CD8-positive, alpha-beta memory T cell (primary cell): ENCODE data around the gene KBTBD7. TPM values are rescaled to one million over a fixed set of nuclear protein-coding genes. Genes with fewer than 3 reads are reported as not detected.

Experiments used
- CTCF ChIA-PET: fragments of 350-600 bp; sonication (Branson Sonifier 250); formaldehyde crosslinking; loops from one replicate; lab custom pipeline; 2021; ENCODE audit warnings: antibody characterized with exemption; lab: Charles Lee
- POLR2A ChIA-PET: fragments of 350-600 bp; sonication (Branson Sonifier 250); formaldehyde crosslinking; loops from one replicate; lab custom pipeline; 2021; ENCODE audit warnings: antibody characterized with exemption; lab: Charles Lee
- DNase-seq, 5 donors: peaks; one replicate each; pipeline versions ENCODE4 v3.0.0 to v3.0.0-alpha.2; 2020 to 2022; ENCODE audit warnings: mixed read lengths in 1 of 5
- H3K27ac ChIP-seq: one replicate; pipeline ENCODE4 v1.7.0; 2013; ENCODE audit warnings: low read depth, mild to moderate bottlenecking, low read length, moderate library complexity
- H3K27me3 ChIP-seq: 2 replicates; pipeline ENCODE4 v1.7.0; 2013; ENCODE audit warnings: low read length, mild to moderate bottlenecking; ENCODE audit not compliant: insufficient read depth, poor library complexity, severe bottlenecking
- H3K36me3 ChIP-seq: 2 replicates; pipeline ENCODE4 v1.7.0; 2013; ENCODE audit warnings: mild to moderate bottlenecking, low read length, moderate library complexity; ENCODE audit not compliant: insufficient read depth
- H3K4me1 ChIP-seq: 2 replicates; pipeline ENCODE4 v1.7.0; 2013; ENCODE audit warnings: mild to moderate bottlenecking, low read length, moderate library complexity; ENCODE audit not compliant: insufficient read depth
- H3K4me3 ChIP-seq: 2 replicates; pipeline ENCODE4 v1.7.0; 2013; ENCODE audit warnings: mild to moderate bottlenecking, low read length
- H3K9me3 ChIP-seq: 2 replicates; pipeline ENCODE4 v1.7.0; 2013; ENCODE audit warnings: mild to moderate bottlenecking, low read length
- H3K27ac Mint-ChIP-seq, 8 donors: one replicate each; pipeline ENCODE4 v1.8.0; 2020 to 2021; ENCODE audit warnings: mixed read lengths in 8 of 8, mild to moderate bottlenecking in 6 of 8, inconsistent platforms in 3 of 8, moderate library complexity in 3 of 8
- H3K27me3 Mint-ChIP-seq, 2 donors: one replicate each; pipeline ENCODE4 v1.8.0; 2020 to 2021; ENCODE audit warnings: mixed read lengths in 2 of 2, mild to moderate bottlenecking in 1 of 2, moderate library complexity in 1 of 2
- H3K36me3 Mint-ChIP-seq, 3 donors: one replicate each; pipeline ENCODE4 v1.8.0; 2020 to 2021; ENCODE audit warnings: mixed read lengths in 3 of 3, inconsistent platforms in 1 of 3, mild to moderate bottlenecking in 1 of 3
- H3K4me1 Mint-ChIP-seq, 3 donors: one replicate each; pipeline ENCODE4 v1.8.0; 2020 to 2021; ENCODE audit warnings: mixed read lengths in 3 of 3, inconsistent platforms in 1 of 3, mild to moderate bottlenecking in 1 of 3
- H3K4me3 Mint-ChIP-seq, 7 donors: one replicate each; pipeline ENCODE4 v1.8.0; 2020 to 2021; ENCODE audit warnings: mixed read lengths in 7 of 7, mild to moderate bottlenecking in 6 of 7, moderate library complexity in 4 of 7, inconsistent platforms in 2 of 7
- H3K9me3 Mint-ChIP-seq, 5 donors: one replicate each; pipeline ENCODE4 v1.8.0; 2020 to 2022; ENCODE audit warnings: mixed read lengths in 5 of 5, mild to moderate bottlenecking in 3 of 5, moderate library complexity in 2 of 5, inconsistent platforms in 1 of 5
- polyA plus RNA-seq: library from polyadenylated mRNA; unstranded; fragments of 300-500 nt; fragmentation: Illumina TruSeq; gene quantifications from one replicate; pipeline ENCODE4 v1.2.3, GENCODE V29; 2021
- total RNA-seq, 2 experiments: library from RNA; stranded (reverse); gene quantifications; one replicate each; pipeline ENCODE4 v1.2.3, GENCODE V29; 2021

The KBTBD7 gene
- total and polyA plus RNA-seq, 3 experiments from 2014 or later, result 4.1 to 8.2 (median 4.4) TPM

DNA sequence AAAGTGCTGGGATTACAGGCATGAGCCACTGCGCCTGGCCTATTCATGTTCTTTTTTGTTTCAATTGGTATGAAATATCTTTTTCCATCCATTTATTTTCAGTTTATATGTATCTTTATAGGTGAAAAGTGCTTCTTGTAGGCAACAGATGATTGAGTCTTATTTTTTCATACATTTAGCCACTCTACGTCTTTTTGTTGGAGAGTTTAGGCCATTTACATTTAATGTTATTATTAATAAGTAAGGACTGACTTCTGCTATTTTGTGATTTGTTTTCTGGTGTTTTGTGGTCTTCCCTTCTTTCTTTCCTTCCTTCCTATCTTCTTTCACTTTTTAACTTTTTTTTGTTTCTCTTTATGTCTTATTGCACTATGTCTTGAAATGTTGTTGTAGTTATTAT is 16.7 kb upstream of the KBTBD7 start:
- Mint-ChIP-seq H3K36me3 (peaks cover 2 to 26% (median 3%) of the 10 kb centered on the region in 3 donors), H3K4me3 (no peak overlapping the region), H3K27me3 (peaks cover 0 to 3% of the 10 kb centered on the region in 2 donors), H3K27ac (no peak overlapping the region), H3K4me1 (no peaks in the 10 kb centered on the region), H3K9me3 (peaks cover 5 to 11% (median 9%) of the 10 kb centered on the region in 5 donors)
- Histone ChIP-seq H3K4me1 (no peaks in the 10 kb centered on the region), H3K4me3 (no peak overlapping the region), H3K36me3 (no peaks in the 10 kb centered on the region), H3K27ac (no peak overlapping the region), H3K27me3 (no peaks in the 10 kb centered on the region), H3K9me3 (no peaks in the 10 kb centered on the region)
- CTCF ChIA-PET, result no interaction called here
- POLR2A ChIA-PET, result no interaction called here
- DNase-seq, result no peak

- Mint-ChIP-seq H3K36me3 (peaks cover 0 to 16% (median 2%) of the 10 kb centered on the region in 3 donors), H3K4me3 (no peak overlapping the region), H3K27me3 (peaks cover 0 to 3% of the 10 kb centered on the region in 2 donors), H3K27ac (no peak overlapping the region), H3K9me3 (peaks cover 4 to 11% (median 7%) of the 10 kb centered on the region in 5 donors), H3K4me1 (no peaks in the 10 kb centered on the region)
- Histone ChIP-seq H3K4me1 (no peaks in the 10 kb centered on the region), H3K9me3 (no peaks in the 10 kb centered on the region), H3K36me3 (no peaks in the 10 kb centered on the region), H3K27me3 (no peaks in the 10 kb centered on the region), H3K27ac (no peak overlapping the region), H3K4me3 (no peak overlapping the region)
- no peak for DNase-seq
- ChIA-PET CTCF (no interaction called here), POLR2A (no interaction called here)
Measured at GRCh38 chr13:41206467-41206866, 12.1 kb upstream of the KBTBD7 start.

DNA sequence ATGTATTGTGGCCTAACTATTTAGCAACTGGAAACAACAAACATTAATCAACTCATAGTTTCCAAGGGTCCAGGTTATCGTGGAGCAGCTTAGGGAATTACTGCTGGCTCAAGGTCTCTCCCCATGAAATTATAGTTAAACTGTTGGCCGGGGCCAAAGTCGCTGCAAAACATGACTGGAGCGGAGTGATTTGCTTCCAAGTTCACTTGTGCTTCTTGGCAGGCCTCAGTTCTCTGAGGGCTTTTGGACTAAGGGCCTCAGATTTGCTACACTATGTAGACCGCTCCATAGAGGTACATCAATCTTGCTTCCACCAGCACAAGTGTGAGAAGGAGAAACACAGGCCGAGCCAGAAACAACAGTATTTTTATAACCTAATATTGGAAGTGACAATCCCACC is 9.4 kb upstream of the KBTBD7 start:
- DNase-seq, result no peak
- Mint-ChIP-seq H3K4me1 (no peaks in the 10 kb centered on the region), H3K27ac (no peak overlapping the region), H3K9me3 (peaks cover 0 to 3% (median 0%) of the 10 kb centered on the region in 5 donors), H3K36me3 (peaks cover 0 to 4% (median 0%) of the 10 kb centered on the region in 3 donors), H3K4me3 (no peak overlapping the region), H3K27me3 (no peaks in the 10 kb centered on the region)
- no peaks in the 10 kb centered on the region for H3K27me3 ChIP-seq
- H3K4me1 ChIP-seq, result no peaks in the 10 kb centered on the region
- H3K27ac ChIP-seq, result no peak overlapping the region
- no peaks in the 10 kb centered on the region for H3K36me3 ChIP-seq
- ChIA-PET POLR2A (no interaction called here), CTCF (no interaction called here)
- H3K4me3 ChIP-seq, result no peak overlapping the region
- H3K9me3 ChIP-seq, result no peaks in the 10 kb centered on the region

GRCh38 chr13:41200126-41200525 is 5.8 kb upstream of the KBTBD7 start:
- Mint-ChIP-seq H3K9me3 (no peaks in the 10 kb centered on the region), H3K27ac (no peak overlapping the region), H3K4me1 (no peaks in the 10 kb centered on the region), H3K4me3 (no peak overlapping the region), H3K27me3 (no peaks in the 10 kb centered on the region), H3K36me3 (no peaks in the 10 kb centered on the region)
- no peaks in the 10 kb centered on the region for H3K9me3 ChIP-seq
- ChIA-PET CTCF (no interaction called here), POLR2A (no interaction called here)
- no peak overlapping the region for H3K4me3 ChIP-seq
- no peaks in the 10 kb centered on the region for H3K27me3 ChIP-seq
- no peaks in the 10 kb centered on the region for H3K4me1 ChIP-seq
- DNase-seq, result no peak
- no peak overlapping the region for H3K27ac ChIP-seq
- no peaks in the 10 kb centered on the region for H3K36me3 ChIP-seq

- Mint-ChIP-seq H3K27ac (no peak overlapping the region), H3K27me3 (no peaks in the 10 kb centered on the region), H3K9me3 (no peaks in the 10 kb centered on the region), H3K36me3 (no peaks in the 10 kb centered on the region), H3K4me3 (no peak overlapping the region), H3K4me1 (peaks cover 3% of the 10 kb centered on the region in 3 donors)
- ChIA-PET POLR2A (no interaction called here), CTCF (no interaction called here)
- Histone ChIP-seq H3K4me1 (no peaks in the 10 kb centered on the region), H3K27ac (no peak overlapping the region), H3K36me3 (no peaks in the 10 kb centered on the region), H3K27me3 (no peaks in the 10 kb centered on the region), H3K4me3 (no peak overlapping the region), H3K9me3 (no peaks in the 10 kb centered on the region)
- no peak for DNase-seq
Measured at GRCh38 chr13:41199526-41199925, 5.2 kb upstream of the KBTBD7 start.

GRCh38 chr13:41199079-41199478 is 4.7 kb upstream of the KBTBD7 start:
- no peaks in the 10 kb centered on the region for H3K9me3 Mint-ChIP-seq
- peaks cover 0 to 3% (median 0%) of the 10 kb centered on the region in 3 donors for H3K36me3 Mint-ChIP-seq
- DNase-seq, result no peak
- ChIA-PET POLR2A (no interaction called here), CTCF (no interaction called here)
- Histone ChIP-seq H3K9me3 (no peaks in the 10 kb centered on the region), H3K36me3 (no peaks in the 10 kb centered on the region), H3K4me3 (no peak overlapping the region), H3K27ac (no peak overlapping the region), H3K27me3 (no peaks in the 10 kb centered on the region), H3K4me1 (no peaks in the 10 kb centered on the region)
- H3K27ac Mint-ChIP-seq, result no peak overlapping the region
- H3K27me3 Mint-ChIP-seq, result peaks cover 0 to 1% of the 10 kb centered on the region in 2 donors
- peaks cover 6 to 7% (median 7%) of the 10 kb centered on the region in 3 donors for H3K4me1 Mint-ChIP-seq
- no peak overlapping the region for H3K4me3 Mint-ChIP-seq

GRCh38 chr13:41196620-41197019 is 2.3 kb upstream of the KBTBD7 start:
- H3K9me3 Mint-ChIP-seq, result no peaks in the 10 kb centered on the region
- H3K27me3 Mint-ChIP-seq, result peaks cover 0 to 1% of the 10 kb centered on the region in 2 donors
- H3K36me3 ChIP-seq, result no peaks in the 10 kb centered on the region
- H3K36me3 Mint-ChIP-seq, result peaks cover 0 to 5% (median 0%) of the 10 kb centered on the region in 3 donors
- no peak overlapping the region for H3K4me3 Mint-ChIP-seq
- H3K9me3 ChIP-seq, result no peaks in the 10 kb centered on the region
- H3K4me1 ChIP-seq, result peaks cover 13% of the 10 kb centered on the region
- H3K27ac Mint-ChIP-seq, result no peak overlapping the region
- no peak overlapping the region for H3K4me3 ChIP-seq
- H3K27ac ChIP-seq, result no peak overlapping the region
- no peak for DNase-seq
- ChIA-PET POLR2A (interaction anchor here (0.7 kb wide), 2 partner anchors 62 to 270 kb away, joined by 3 to 7 read pairs; no protein-coding TSS in a partner anchor), CTCF (interaction anchor here (0.7 to 1.3 kb wide), 4 partner anchors 11 to 137 kb away, joined by 3 read pairs; partner anchors contain the start of gene WBP4)
- H3K27me3 ChIP-seq, result no peaks in the 10 kb centered on the region
- peaks cover 26 to 31% (median 30%) of the 10 kb centered on the region in 3 donors for H3K4me1 Mint-ChIP-seq

- H3K4me1 Mint-ChIP-seq, result peaks cover 27 to 33% (median 33%) of the 10 kb centered on the region in 3 donors
- POLR2A ChIA-PET, result interaction anchor here (0.7 kb wide), 1 partner anchor 271 kb away, joined by 7 read pairs; no protein-coding TSS in a partner anchor
- Histone ChIP-seq H3K36me3 (no peaks in the 10 kb centered on the region), H3K27ac (no peak overlapping the region), H3K27me3 (no peaks in the 10 kb centered on the region), H3K9me3 (no peaks in the 10 kb centered on the region), H3K4me1 (peaks cover 13% of the 10 kb centered on the region), H3K4me3 (no peak overlapping the region)
- no peaks in the 10 kb centered on the region for H3K9me3 Mint-ChIP-seq
- no peak for DNase-seq
- CTCF ChIA-PET, result interaction anchor here (1.2 to 1.3 kb wide), 2 partner anchors 11 to 136 kb away, joined by 3 read pairs; no protein-coding TSS in a partner anchor
- peaks cover 0 to 5% (median under 1%) of the 10 kb centered on the region in 3 donors for H3K36me3 Mint-ChIP-seq
- peaks cover 0 to 1% of the 10 kb centered on the region in 2 donors for H3K27me3 Mint-ChIP-seq
- H3K4me3 Mint-ChIP-seq, result peak overlapping the region in 1 of 7 donors; percentile 68
- H3K27ac Mint-ChIP-seq, result no peak overlapping the region
Measured at GRCh38 chr13:41196011-41196410, 1.6 kb upstream of the KBTBD7 start.
